Posterior vena cava (tissue), 2 donors: ENCODE results near the gene METRNL. TPM values are rescaled to one million over a fixed set of nuclear protein-coding genes. Genes with fewer than 3 reads are reported as not detected.
"Not testable (repeated sequence)": the region's sequence is repeated elsewhere in the genome, so short reads cannot be mapped to it uniquely, and the experiment has no call there.

Experiments
- DNase-seq: peaks from one replicate; pipeline ENCODE4 v3.0.0-alpha.2; 2020; ENCODE audit warnings: low spot score
- intact Hi-C, 2 donors: fragments of 100-400 bp; cut with DNase I; formaldehyde crosslinking; loops; one replicate each; pipeline versions ENCODE4 v1.14.1 to v1.14.2; 2022 to 2023
- long read RNA-seq, 2 donors: library from polyadenylated mRNA; unstranded; transcript quantifications; one replicate each; pipeline ENCODE4 v2.0.0, GENCODE V29; 2020 to 2021
- total RNA-seq, 2 donors: library from RNA; stranded (reverse); fragmentation: NEBNext Ultra II Directional; extraction: Animal tissue kit (Norgen Biotek cat#: 25700); gene quantifications; one replicate each; pipeline ENCODE4 v1.2.1, GENCODE V29; 2021
- donor health status: DM: yes; HTN: yes; CAD: no.
- donor health status: DM: yes; HTN: yes; CAD: no.

Gene METRNL, protein sequence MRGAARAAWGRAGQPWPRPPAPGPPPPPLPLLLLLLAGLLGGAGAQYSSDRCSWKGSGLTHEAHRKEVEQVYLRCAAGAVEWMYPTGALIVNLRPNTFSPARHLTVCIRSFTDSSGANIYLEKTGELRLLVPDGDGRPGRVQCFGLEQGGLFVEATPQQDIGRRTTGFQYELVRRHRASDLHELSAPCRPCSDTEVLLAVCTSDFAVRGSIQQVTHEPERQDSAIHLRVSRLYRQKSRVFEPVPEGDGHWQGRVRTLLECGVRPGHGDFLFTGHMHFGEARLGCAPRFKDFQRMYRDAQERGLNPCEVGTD
- total RNA-seq: 100 to 1,000 TPM in 1 of 2 donors, 10 to 100 TPM in 1; 80.5 to 101 TPM
- long read RNA-seq, donor 1, transcript METRNL-203 (3 exons, 1,900 nt): minor isoform, 6 of 46 reads
- long read RNA-seq, donor 1, transcript METRNL-201 (4 exons, 1,605 nt): major isoform, 37 of 46 reads
- long read RNA-seq, donor 1, partial matches to known transcripts: 0 of 46 reads
- long read RNA-seq, donor 1, other reads (novel, unspliced or antisense): 3 of 46 reads
- long read RNA-seq, donor 2, transcript METRNL-203 (3 exons, 1,900 nt): major isoform, 17 of 22 reads
- long read RNA-seq, donor 2, partial matches to known transcripts: 1 of 22 reads
- long read RNA-seq, donor 2, other reads (novel, unspliced or antisense): 1 of 22 reads

DNA sequence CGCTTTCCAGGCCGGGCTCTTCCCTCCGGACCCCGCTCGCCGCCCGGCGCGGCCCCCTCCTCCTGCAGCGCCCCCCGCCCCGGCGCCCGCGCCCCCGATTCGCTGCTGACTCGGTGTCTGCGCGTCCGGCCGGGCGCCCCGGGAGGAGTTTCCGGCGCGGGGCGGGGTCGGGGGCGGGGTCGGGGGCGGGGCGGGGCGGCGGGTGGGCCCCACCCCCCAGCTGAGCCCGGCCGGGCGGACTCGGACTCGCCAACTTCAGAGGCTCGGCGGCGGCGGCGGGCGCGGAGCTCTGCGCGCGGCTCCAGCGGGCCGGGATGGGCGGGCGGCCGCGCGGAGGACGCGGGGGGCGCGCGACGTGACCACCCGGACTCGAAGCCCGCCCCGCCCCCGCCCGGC, at the start of gene METRNL:
Gene METRNL (plus strand): TSS at position 258 of the 396 bp plus-strand sequence. CDS start 207 bp downstream, outside the sequence.
- intact Hi-C loops: no loop called here
- peak; percentile 95 for DNase-seq

DNA sequence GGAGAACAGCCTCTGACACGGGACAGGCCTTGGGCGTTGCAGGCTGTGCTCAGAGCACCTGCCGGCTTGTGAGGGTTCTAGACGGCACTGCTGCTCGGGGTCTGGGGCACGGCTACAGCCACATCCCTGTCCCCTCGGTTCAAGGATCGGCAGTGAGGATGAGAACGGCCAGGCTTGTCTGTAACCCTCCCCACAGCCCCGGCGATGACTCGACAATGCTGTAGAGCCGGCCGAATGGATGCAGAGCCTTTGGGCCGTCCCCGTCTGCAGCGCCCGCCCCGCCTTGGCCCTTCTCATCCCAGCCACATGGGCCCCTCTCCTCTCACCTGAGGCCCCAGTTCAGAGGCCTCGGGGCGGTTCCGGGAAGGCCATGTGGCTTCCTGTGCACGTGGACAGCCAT, 49.0 kb upstream of the METRNL start:
- intact Hi-C loops: no loop called here
- DNase-seq: peak; percentile 72

DNA sequence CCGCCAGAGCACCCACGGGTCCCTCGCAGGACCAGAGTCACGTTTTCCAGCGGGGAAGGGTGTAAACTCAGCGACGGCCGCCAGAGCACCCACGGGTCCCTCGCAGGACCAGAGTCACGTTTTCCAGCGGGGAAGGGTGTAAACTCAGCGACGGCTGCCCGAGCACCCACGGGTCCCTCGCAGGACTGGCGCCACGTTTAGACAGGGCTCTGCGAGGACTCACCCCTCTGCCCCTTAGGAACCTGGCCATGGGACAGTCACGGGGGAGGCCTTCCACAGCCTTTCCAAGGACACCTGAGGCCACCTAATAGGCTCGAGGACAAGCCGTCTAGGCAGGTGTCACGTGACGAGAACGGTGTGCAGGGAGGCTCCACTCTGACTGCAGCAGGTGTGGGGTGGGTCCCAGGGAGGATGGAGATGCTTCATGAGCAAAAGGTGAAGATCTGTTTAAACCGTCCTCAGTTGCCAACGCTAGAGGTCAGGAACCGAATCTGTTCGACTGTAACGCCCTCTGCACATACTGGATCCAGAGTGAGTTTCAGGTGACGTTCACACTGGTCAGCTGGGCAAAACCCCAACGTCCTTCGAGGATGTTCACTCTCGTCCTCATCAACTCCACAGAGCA, 48.0 kb upstream of the METRNL start:
- intact Hi-C loops: no loop called here
- DNase-seq: peak; percentile 62

DNA sequence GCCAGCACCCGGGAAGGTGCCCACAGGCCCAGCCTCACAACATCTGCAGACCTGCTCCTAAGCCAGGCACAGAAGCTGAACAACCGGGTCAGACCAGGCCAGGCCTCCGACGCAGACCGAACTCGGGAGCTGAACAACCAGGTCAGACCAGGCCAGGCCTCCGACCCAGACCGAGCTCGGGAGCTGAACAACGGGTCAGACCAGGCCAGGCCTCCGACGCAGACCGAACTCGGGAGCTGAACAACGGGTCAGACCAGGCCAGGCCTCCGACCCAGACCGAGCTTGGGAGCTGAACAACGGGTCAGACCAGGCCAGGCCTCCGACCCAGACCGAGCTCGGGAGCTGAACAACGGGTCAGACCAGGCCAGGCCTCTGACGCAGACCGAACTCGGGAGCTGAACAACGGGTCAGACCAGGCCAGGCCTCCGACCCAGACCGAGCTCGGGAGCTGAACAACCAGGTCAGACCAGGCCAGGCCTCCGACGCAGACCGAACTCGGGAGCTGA, 47.4 kb upstream of the METRNL start:
- intact Hi-C loops: not testable (repeated sequence)
- DNase-seq: peak; percentile 76

DNA sequence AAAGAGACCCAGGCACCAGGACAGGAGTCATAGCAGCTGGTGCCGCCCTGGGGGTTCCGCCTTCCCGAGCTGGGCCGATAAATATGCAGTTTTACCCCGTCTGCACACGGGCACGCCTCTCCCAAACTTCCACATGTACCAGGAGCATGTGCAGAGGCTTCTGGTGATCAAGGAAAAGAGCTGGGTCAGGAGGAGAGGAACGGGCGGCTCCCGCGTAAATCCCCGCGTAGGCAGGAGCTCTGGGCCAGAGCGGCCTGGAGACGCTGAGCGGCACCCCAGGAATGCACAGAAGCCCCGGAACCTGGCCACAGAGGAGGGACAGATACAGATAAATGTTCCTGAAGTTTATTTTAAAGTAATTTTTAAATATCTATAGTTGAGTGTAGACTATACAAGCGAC, 46.6 kb upstream of the METRNL start:
- peak; percentile 53 for DNase-seq
- intact Hi-C loops: no loop called here

DNA sequence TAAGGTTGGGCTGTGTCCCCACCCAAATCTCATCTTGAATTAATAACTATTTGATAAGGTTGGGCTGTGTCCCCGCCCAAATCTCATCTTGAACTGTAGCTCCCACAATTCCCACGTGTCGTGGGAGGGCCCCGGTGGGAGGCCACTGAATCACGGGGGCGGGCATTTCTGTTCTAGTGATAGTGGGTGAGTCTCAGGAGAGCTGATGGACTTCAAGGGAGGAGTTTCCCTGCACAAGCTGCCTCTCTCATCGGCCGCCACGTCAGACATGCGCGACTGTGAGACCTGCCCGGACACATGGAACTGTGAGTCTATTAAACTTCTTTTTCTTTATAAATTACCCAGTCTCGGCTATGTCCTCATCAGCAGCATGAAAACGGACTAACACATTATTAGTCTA, 44.9 kb upstream of the METRNL start:
- intact Hi-C loops: no loop called here
- peak; percentile 62 for DNase-seq

DNA sequence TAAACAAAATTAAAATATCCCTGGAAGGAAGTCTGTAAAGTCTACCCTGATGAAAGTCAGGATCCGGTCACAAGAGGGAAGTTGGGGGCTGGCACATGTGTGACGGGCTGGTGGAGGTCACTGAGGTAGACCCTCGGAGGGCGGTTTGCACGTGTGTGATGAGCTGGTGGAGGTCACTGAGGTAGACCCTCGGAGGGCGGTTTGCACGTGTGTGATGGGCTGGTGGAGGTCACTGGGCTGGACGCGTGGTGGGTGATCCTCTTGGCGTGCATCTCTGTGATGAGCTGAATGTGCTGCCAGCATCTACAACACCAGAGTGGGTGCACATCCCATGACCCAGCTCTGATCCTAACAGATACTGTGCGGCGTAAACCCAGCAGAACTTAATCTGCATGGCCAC, 43.7 kb upstream of the METRNL start:
- intact Hi-C loops: no loop called here
- no peak for DNase-seq

DNA sequence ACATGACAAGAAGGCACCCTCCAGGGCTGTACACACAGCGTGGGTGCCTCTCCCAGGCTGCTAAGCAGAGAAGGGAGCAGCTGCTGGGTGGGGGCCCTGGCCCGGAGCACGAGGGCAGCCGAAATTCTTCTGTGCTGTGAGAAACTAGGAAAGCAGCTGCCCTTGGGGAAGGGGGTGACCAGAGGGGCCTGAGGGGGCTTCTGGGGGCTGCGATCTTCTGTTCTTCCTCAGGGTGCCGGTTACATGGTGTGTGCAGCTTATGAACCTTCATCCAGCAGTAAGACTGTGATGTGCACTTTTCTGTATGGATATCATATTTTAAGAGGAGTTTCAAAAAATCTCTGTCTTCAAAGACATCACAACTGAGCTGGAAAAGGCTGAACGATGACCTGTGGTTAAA, 43.2 kb upstream of the METRNL start:
- peak; percentile 52 for DNase-seq
- intact Hi-C loops: no loop called here

DNA sequence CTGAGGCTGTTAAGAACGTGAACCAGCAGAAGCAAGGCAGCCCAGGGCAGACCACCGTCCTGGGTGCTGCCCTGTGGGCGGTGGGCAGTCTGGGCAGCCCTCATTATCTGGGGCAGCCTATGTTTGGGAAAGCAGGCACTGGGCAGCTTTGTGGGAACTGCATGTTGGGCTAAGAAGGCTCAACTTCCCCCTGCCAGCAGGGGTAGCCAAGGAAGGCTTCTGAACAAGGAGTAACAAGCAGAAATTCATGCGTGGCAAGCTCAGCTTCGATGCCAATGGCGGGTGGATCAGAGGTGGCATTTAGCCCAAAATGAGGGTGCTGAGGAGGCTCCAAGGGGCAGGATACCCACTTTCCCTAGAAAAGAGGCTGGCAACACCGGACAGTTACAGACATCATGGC, 42.7 kb upstream of the METRNL start:
- intact Hi-C loops: no loop called here
- peak; percentile 28 for DNase-seq

DNA sequence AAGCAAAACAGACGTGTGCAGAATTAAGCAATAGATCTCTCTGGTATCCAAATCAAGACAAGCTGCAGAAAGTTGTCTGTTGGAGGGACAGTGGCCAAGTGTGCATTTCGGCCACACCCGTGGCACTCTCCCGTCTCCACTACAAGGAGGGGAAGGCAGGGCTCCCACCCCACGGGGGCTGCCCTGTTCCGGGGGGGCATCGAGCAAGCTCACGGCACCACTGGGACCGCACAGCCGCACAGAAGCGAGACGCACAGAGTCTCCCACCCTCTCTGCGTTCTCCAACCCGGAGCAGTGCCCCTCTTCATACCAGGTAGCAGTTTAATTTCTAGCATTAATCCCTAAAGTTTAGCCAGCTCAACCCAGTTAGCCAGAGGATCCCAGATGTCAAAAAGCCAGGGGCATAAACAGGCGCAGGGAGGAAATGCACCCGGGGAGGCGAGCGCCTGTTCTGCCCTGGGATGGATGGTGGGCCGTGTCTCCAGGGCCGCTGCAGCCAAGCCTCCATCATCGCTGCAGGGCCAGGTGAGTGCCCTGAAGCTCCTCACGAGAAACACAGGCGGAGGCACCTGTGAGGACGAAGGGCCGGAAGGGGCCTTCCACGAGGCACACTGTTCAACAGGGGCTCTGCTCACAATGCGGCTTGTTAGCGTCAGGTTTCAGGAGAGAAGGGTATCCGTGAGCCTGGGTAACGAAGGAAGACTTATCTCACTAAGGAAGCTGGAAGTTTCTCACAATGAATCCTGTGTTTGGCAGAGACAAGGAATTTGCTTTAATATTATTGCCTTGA, 42.1 kb upstream of the METRNL start:
- peak; percentile 67 for DNase-seq
- intact Hi-C loops: no loop called here

DNA sequence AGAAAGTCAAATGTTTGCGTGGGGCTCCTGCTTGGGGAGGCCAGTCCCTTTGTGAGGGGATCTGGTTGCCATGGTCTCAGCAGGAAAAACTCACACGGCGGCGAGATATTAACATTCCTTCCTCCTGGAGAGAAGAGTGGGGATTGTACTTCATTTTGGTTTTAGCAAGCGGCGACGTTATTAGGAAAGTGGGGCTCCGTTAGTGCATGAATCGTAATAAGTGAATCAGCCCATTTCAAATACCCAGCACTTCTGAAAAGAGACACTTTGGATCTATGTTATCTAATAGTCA, 41.6 kb upstream of the METRNL start:
- intact Hi-C loops: no loop called here
- DNase-seq: peak; percentile 20

DNA sequence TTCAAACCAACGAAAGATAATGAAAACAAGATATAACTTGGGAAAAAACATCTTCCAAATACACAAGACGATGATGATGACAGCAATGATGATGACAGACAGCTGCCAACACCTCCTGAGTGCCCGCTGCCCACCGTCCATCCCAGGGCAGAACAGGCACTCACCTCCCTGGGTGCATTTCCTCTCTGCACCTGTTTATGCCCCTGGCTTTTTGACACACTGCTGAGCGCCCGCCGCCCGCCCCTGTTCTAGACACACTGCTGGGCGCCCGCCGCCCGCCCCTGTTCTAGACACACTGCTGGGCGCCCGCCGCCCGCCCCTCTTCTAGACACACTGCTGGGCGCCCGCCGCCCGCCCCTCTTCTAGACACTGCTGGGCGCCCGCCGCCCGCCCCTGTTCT, 40.4 kb upstream of the METRNL start:
- peak; percentile 50 for DNase-seq
- intact Hi-C loops: not testable (repeated sequence)

DNA sequence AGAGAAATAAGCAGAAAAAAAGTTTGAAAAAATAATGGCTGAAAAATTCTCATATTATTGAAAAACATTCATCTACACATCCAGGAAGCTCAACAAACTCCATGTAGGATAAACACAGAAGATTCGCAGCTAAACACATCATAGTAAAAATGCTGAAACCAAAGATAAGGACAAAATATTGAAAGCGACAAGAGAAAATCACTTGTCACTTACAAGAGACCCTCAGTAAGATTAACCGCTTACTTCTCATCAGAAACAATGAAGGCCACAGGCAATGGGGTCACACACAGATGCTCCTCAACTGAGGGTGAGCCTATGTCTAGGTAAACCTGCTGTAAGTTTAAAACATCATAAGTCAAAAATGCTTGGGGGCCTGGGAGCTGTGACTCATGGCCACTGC, 38.1 kb upstream of the METRNL start:
- intact Hi-C loops: no loop called here
- no peak for DNase-seq

DNA sequence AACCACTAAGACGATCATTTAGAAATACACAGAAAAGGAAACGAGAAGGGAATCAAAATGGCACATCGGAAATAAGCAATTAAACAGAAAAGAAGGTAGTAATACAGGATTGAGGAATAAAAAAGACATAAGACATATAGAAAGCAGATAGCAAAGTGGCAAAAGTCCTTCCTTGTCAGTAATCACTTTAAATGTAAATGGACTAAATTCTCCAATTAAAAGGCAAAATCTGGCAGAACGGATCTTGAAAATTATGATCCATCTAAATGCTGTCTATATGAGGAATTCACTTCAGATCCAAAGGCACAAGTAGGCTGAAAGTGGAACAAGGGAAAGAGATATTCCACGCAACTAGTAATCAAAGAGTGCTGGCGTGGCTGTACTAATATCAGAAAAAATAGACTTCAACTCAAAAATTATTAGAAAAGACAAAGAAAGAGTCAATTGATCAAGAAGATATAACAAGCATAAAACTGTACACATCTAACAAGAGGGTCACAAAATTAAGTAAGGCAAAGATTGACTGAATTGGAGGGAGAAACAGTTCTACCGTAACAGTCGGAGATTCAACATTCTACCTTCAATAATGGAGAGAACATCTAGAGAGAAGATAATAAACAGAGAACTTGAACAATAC, 36.8 kb upstream of the METRNL start:
- no peak for DNase-seq
- intact Hi-C loops: no loop called here

DNA sequence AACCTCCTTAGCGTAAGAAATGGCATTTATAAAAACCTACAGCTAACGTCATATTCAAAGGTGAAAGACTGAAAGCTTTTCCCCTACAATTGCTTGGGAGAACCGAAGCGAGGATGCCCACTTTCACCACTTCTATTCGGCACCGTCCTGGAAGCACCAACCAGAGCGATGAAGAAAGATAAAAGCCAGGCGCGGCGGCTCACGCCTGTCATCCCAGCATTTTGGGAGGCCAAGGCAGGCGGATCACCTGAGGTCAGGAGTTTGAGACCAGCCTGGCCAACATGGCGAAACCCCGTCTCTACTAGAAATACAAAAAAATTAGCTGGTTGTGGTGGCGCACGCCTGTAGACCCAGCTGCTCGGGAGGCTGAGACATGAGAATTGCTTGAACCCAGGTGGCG, 34.9 kb upstream of the METRNL start:
- intact Hi-C loops: not testable (repeated sequence)
- DNase-seq: peak; percentile 37

DNA sequence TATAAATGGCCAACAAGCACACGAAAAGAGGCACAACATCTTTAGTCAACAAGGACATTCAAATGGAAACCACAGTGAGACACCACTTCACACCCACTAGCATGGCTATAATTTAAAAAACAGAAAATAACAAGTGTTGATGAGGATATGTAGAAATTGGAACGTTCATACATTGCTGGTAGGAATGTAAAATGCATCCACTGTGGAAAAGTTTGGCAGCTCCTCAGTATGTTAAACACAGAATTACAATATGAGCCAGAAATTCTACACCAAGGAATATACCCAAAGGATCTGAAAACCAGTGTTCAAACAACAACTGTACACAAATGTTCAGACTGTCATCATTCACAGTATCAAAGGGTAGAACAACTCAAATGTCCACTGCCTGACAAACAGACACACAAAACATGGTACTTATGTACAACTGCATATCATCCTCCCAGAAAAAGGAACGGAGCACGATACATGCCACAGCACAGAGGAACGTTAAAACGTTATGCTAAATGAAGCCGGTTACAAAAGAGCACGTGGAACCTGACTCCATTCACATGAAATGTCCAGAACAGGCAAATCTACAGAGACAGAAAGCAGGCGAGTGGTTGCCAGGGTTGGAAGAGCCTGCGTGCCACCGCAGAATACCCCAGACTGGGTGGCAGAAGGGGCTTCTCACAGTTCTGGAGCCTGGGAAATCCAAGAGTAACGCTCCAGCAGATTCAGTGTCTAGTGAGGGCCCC, 32.8 kb upstream of the METRNL start:
- DNase-seq: peak; percentile 9
- intact Hi-C loops: loop anchor here in 1 of 2 donors (1.0 kb wide), 1 partner anchor 23 kb away; no protein-coding TSS in a partner anchor

DNA sequence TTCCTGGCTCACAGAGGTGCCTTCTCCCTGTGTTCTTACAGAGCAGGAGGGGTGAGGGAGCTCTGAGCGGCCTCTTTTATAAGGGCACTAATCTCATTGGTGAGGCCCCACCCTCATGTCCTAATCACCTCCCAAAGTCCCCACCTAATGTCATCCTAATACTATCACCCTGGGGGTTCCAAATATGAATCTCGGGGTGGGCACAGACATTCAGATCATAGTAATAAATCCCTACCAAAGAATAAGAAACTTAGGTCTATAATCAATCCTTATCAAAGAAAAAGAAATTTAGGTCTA, 32.3 kb upstream of the METRNL start:
- DNase-seq: no peak
- intact Hi-C loops: no loop called here

DNA sequence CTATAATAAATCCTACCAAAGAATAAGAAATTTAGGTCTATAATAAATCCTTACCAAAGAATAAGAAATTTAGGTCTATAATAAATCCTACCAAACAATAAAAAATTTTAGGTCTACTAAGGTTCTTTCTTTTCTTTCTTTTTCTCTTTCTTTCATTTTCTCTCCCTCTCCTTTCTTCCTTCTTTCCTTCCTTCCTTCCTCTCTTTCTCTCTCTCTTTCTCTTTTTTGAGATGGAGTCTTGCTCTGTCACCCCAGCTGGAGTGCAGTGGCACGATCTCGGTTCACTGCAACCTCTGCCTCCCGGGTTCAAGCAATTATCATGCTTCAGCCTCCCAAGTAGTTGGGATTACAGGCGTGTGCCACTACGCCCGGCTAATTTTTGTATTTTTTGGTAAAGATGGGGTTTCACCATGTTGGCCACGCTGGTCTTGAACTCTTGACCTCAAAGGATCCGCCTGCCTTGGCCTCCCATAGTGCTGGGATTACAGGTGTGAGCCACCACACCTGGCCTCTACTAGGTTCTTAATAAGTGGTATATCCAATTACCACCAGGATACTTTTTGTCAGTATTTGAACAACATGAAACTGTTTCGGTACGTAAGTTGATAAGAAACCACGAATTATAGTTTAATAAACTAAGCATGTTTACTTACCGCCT, 31.5 kb upstream of the METRNL start:
- peak; percentile 35 for DNase-seq
- intact Hi-C loops: not testable (repeated sequence)
